ENCODE results near the gene SYNE2.

The SYNE2 gene

GRCh38 chr14:64186231-64187129 is 333.7 kb downstream of the SYNE2 start:
- DNase-seq (ENCODE audit: low read depth, low spot score), result no peak
- Histone ChIP-seq H3K9ac (ENCODE audit: insufficient read length) (no peak overlapping the region), H3K9me3 (ENCODE audit: low read depth, low read length) (no peaks in the 10 kb centered on the region), H3K27ac (no peak overlapping the region), H3K4me3 (no peak overlapping the region), H3K36me3 (ENCODE audit: insufficient read depth, low read length) (no peaks in the 10 kb centered on the region; the same call in 1 of the 2 replicates)
- no peak for TF ChIP-seq POLR2AphosphoS5 (IDR thresholded peaks at IDR 0.05; ENCODE audit: borderline replicate concordance, low read depth, low read length)
- TF ChIP-seq FOXP2 (optimal IDR thresholded peaks at IDR 0.05; ENCODE audit: control extremely low read depth, extremely low read length, insufficient read depth), result no peak
- TF ChIP-seq EZH2 (IDR thresholded peaks at IDR 0.05), result no peak

- H3K9ac ChIP-seq (ENCODE audit: insufficient read length), result no peak overlapping the region
- TF ChIP-seq POLR2AphosphoS5 (IDR thresholded peaks at IDR 0.05; ENCODE audit: borderline replicate concordance, low read depth, low read length) (no peak), FOXP2 (optimal IDR thresholded peaks at IDR 0.05; ENCODE audit: control extremely low read depth, extremely low read length, insufficient read depth) (no peak), EZH2 (IDR thresholded peaks at IDR 0.05) (no peak)
These were observed 334.5 kb downstream of the SYNE2 start for GRCh38 chr14:64187331-64187730.

GRCh38 chr14:64190974-64191502 is 338.2 kb downstream of the SYNE2 start:
- H3K4me3 ChIP-seq, result no peak overlapping the region
- H3K9ac ChIP-seq (ENCODE audit: insufficient read length), result no peak overlapping the region
- no peak for DNase-seq (ENCODE audit: low read depth, low spot score)
- H3K9me3 ChIP-seq (ENCODE audit: low read depth, low read length), result no peaks in the 10 kb centered on the region
- no peaks in the 10 kb centered on the region; the same call in 1 of the 2 replicates for H3K36me3 ChIP-seq (ENCODE audit: insufficient read depth, low read length)
- no peak overlapping the region for H3K27ac ChIP-seq
- no peak for TF ChIP-seq EZH2 (IDR thresholded peaks at IDR 0.05)
- no peak for TF ChIP-seq POLR2AphosphoS5 (IDR thresholded peaks at IDR 0.05; ENCODE audit: borderline replicate concordance, low read depth, low read length)
- no peak for TF ChIP-seq FOXP2 (optimal IDR thresholded peaks at IDR 0.05; ENCODE audit: control extremely low read depth, extremely low read length, insufficient read depth)

More at GRCh38 chr14:64187331-64187730, 334.5 kb downstream of the SYNE2 start:
- no peaks in the 10 kb centered on the region; the same call in 1 of the 2 replicates for H3K36me3 ChIP-seq (ENCODE audit: insufficient read depth, low read length)
- no peaks in the 10 kb centered on the region for H3K9me3 ChIP-seq (ENCODE audit: low read depth, low read length)
- no peak for DNase-seq (ENCODE audit: low read depth, low spot score)
- H3K4me3 ChIP-seq, result no peak overlapping the region
- H3K27ac ChIP-seq, result no peak overlapping the region

DNA sequence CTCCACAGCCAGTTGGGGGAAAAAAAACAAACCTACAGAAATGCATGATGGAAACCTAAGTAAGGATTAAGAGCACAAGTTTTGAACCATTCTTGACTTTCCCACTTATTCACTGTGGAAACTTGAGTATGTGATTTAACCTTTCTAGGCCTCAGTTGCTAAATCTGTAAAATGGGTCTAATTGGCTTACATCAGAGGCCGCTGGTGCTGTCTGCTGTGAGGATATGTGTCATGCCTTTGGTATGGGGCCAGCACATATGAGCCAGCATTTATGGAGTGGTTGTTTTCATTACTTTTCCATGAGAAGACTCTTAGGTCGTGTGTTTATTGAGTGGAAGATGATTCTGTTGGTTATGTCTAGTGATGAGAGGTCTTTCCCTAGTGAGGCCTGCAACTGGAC is 339.0 kb downstream of the SYNE2 start:
- H3K9ac ChIP-seq (ENCODE audit: insufficient read length), result no peak overlapping the region
- H3K4me3 ChIP-seq, result no peak overlapping the region
- H3K36me3 ChIP-seq (ENCODE audit: insufficient read depth, low read length), result no peaks in the 10 kb centered on the region; the same call in 1 of the 2 replicates
- DNase-seq (ENCODE audit: low read depth, low spot score), result no peak
- no peaks in the 10 kb centered on the region for H3K9me3 ChIP-seq (ENCODE audit: low read depth, low read length)
- no peak for TF ChIP-seq EZH2 (IDR thresholded peaks at IDR 0.05)
- TF ChIP-seq POLR2AphosphoS5 (IDR thresholded peaks at IDR 0.05; ENCODE audit: borderline replicate concordance, low read depth, low read length), result no peak
- TF ChIP-seq FOXP2 (optimal IDR thresholded peaks at IDR 0.05; ENCODE audit: control extremely low read depth, extremely low read length, insufficient read depth), result no peak
- no peak overlapping the region for H3K27ac ChIP-seq

- DNase-seq (ENCODE audit: low read depth, low spot score), result no peak
- Histone ChIP-seq H3K36me3 (ENCODE audit: insufficient read depth, low read length) (no peaks in the 10 kb centered on the region; the same call in 1 of the 2 replicates), H3K9ac (ENCODE audit: insufficient read length) (no peak overlapping the region), H3K27ac (no peak overlapping the region), H3K4me3 (no peak overlapping the region), H3K9me3 (ENCODE audit: low read depth, low read length) (no peaks in the 10 kb centered on the region)
- TF ChIP-seq FOXP2 (optimal IDR thresholded peaks at IDR 0.05; ENCODE audit: control extremely low read depth, extremely low read length, insufficient read depth) (no peak), POLR2AphosphoS5 (IDR thresholded peaks at IDR 0.05; ENCODE audit: borderline replicate concordance, low read depth, low read length) (no peak), EZH2 (IDR thresholded peaks at IDR 0.05) (no peak)
These were observed 341.0 kb downstream of the SYNE2 start for GRCh38 chr14:64193821-64194220.

- Histone ChIP-seq H3K36me3 (ENCODE audit: insufficient read depth, low read length) (no peaks in the 10 kb centered on the region; the same call in 1 of the 2 replicates), H3K9me3 (ENCODE audit: low read depth, low read length) (no peaks in the 10 kb centered on the region), H3K4me3 (no peak overlapping the region), H3K27ac (no peak overlapping the region), H3K9ac (ENCODE audit: insufficient read length) (no peak overlapping the region)
- DNase-seq (ENCODE audit: low read depth, low spot score), result no peak
- TF ChIP-seq EZH2 (IDR thresholded peaks at IDR 0.05), result no peak
- TF ChIP-seq POLR2AphosphoS5 (IDR thresholded peaks at IDR 0.05; ENCODE audit: borderline replicate concordance, low read depth, low read length), result no peak
These were observed 341.6 kb downstream of the SYNE2 start for GRCh38 chr14:64194404-64194803.

DNA sequence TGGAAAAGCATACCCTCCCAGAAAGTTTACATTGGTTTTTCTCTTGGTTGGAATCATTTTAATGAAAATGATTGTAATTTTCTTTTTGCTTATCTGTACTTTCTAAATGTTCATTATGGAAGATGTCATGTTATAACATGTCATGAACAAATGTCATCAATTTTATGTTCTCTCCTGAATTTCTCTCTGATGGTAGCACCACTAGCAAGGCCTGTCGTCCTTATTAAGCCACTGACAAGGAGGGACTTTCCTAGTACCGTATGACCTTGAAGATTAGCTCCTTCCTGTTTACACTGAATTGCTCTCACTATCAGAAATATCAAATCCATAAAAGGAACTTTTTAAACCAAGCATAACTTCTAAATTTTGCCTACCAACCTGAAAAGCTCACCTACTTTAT is 342.4 kb downstream of the SYNE2 start:
- DNase-seq (ENCODE audit: low read depth, low spot score), result no peak
- no peak for TF ChIP-seq POLR2AphosphoS5 (IDR thresholded peaks at IDR 0.05; ENCODE audit: borderline replicate concordance, low read depth, low read length)
- no peak for TF ChIP-seq FOXP2 (optimal IDR thresholded peaks at IDR 0.05; ENCODE audit: control extremely low read depth, extremely low read length, insufficient read depth)
- no peak for TF ChIP-seq EZH2 (IDR thresholded peaks at IDR 0.05)
- Histone ChIP-seq H3K9me3 (ENCODE audit: low read depth, low read length) (no peaks in the 10 kb centered on the region), H3K4me3 (no peak overlapping the region), H3K36me3 (ENCODE audit: insufficient read depth, low read length) (no peaks in the 10 kb centered on the region; the same call in 1 of the 2 replicates), H3K9ac (ENCODE audit: insufficient read length) (no peak overlapping the region), H3K27ac (no peak overlapping the region)

DNA sequence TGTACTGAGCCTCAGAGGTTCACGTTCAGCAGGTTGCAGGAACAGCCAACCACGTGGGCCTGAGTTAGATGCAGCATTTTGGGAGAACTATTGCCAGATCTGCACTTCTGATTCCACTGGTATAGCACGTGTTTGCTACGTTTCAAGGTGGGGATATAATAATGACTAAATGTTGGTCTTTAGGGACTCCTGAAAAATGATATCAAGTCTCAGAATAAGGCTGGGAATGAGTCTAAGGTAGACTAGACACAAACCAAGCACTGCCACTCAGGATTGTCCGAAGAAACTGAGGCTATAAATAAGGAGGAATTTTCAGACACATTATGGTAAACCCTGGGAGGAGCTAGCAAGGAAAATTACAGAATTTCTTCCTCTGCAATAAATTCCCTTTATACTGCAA is 343.3 kb downstream of the SYNE2 start:
- no peak overlapping the region for H3K4me3 ChIP-seq
- no peak overlapping the region for H3K9ac ChIP-seq (ENCODE audit: insufficient read length)
- TF ChIP-seq FOXP2 (optimal IDR thresholded peaks at IDR 0.05; ENCODE audit: control extremely low read depth, extremely low read length, insufficient read depth) (no peak), POLR2AphosphoS5 (IDR thresholded peaks at IDR 0.05; ENCODE audit: borderline replicate concordance, low read depth, low read length) (no peak), EZH2 (IDR thresholded peaks at IDR 0.05) (no peak)
- H3K27ac ChIP-seq, result no peak overlapping the region
- H3K36me3 ChIP-seq (ENCODE audit: insufficient read depth, low read length), result no peaks in the 10 kb centered on the region
- DNase-seq (ENCODE audit: low read depth, low spot score), result no peak
- no peaks in the 10 kb centered on the region for H3K9me3 ChIP-seq (ENCODE audit: low read depth, low read length)
